ENCODE data around the gene HSPA12A. TPM values are rescaled to one million over a fixed set of nuclear protein-coding genes. Genes with fewer than 3 reads are reported as not detected.

The HSPA12A gene
- total and polyA plus RNA-seq, 9 of the 15 experiments (the other 6 are each of a cell fraction or from before 2014, with no cell fraction given) = 0.01 to 0.18 (median 0.04) TPM; not detected in 4

DNA sequence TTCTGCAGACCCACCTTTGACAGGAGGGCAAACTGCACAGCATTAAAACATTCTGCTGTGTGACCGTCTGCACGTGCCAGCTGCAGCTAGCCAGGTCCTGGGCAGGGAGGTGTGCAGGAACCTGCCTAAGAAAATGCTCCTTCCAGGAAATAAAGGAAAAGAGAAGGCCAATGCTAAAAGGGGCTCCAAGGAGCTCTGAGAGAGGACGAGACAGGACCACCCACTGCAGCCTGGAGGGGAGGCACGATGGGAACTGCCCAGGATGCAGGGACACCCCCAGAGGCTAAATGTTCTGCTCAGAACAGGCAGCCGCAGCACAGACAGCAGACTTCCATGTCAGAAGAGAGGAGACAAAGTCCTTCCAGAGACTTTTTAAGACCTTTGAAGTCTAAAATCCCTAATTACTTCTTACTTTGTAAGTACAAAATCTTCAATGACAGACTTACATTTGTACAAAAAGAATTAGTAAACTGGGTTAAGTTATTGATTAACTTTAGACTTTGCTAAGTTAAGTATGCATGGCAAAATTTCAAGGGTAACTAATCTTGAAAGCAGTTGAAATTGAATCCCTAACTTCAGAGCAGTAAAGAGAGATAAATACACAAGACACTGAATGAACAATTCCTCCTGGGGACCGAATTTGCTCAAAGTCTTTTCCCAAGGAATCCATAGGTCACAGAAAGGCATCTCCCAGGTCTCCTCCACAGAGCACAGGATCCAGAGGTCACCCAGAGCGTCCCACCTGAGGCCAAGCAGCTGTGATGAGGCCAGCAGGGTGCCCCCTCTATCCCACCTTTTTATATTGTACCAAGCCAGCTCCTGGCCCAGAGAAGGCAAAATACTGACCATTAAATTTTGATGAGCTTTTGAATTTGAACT is 21.5 kb downstream of the HSPA12A start:
- peaks cover 0 to 40% of the 10 kb centered on the region in 2 experiments; a peak in 3 of 5 replicates for H3K27me3 ChIP-seq (ENCODE audit: control insufficient read depth in 2 of 2, insufficient read depth in 2 of 2, low read length in 2 of 2)
- intact Hi-C loops (cut with micrococcal nuclease) = no loop called here
- H3K36me3 ChIP-seq (ENCODE audit: control insufficient read depth, insufficient read depth, low read length) = no peaks in the 10 kb centered on the region
- WGBS (ENCODE audit: insufficient coverage, low coverage, missing lambda C conversion rate) = 2% methylated on average over 7 of the region's 7 CpGs
- no peaks in the 10 kb centered on the region for H3K9me3 ChIP-seq (replicated peaks; ENCODE audit: control insufficient read depth, insufficient read depth, low read depth, low read length)
- in situ Hi-C loops (cut with MboI) = no loop called here
- no peak for FAIRE-seq
- no peak overlapping the region for H2AFZ ChIP-seq (ENCODE audit: low read depth, low read length)
- no peak for DNase-seq (ENCODE audit: extremely low read depth in 1 of 4, low spot score in 3 of 4)
- ATAC-seq = no peak
- no peak overlapping the region for H3K27ac ChIP-seq (ENCODE audit: extremely low read depth, low read depth, low read length)
- H3K9me1 ChIP-seq (ENCODE audit: control insufficient read depth, insufficient read depth, low read length) = no peaks in the 10 kb centered on the region
- H3K79me2 ChIP-seq (ENCODE audit: control insufficient read depth, insufficient read depth, low read length) = no peaks in the 10 kb centered on the region
- H3K4me3 ChIP-seq = no peak overlapping the region
- no peak overlapping the region for H3K9ac ChIP-seq (ENCODE audit: insufficient read depth in 1 of 2, low read depth in 2 of 2, low read length in 2 of 2)
- POLR2A ChIA-PET = no interaction called here
- H4K20me1 ChIP-seq (replicated peaks; ENCODE audit: control insufficient read depth, insufficient read depth, low read length) = no peaks in the 10 kb centered on the region
- H3K4me1 ChIP-seq (replicated peaks in 1 of 2; ENCODE audit: control insufficient read depth in 2 of 2, insufficient read depth in 2 of 2, low read length in 2 of 2) = no peaks in the 10 kb centered on the region
- H3K4me2 ChIP-seq (ENCODE audit: insufficient read depth, low read length) = no peak overlapping the region
- BruUV-seq (replicated peaks) = no TSS peak
- CTCF ChIA-PET (ENCODE audit: low intra/inter-chr PET ratio) = no interaction called here
- TF ChIP-seq, protein P1, sequence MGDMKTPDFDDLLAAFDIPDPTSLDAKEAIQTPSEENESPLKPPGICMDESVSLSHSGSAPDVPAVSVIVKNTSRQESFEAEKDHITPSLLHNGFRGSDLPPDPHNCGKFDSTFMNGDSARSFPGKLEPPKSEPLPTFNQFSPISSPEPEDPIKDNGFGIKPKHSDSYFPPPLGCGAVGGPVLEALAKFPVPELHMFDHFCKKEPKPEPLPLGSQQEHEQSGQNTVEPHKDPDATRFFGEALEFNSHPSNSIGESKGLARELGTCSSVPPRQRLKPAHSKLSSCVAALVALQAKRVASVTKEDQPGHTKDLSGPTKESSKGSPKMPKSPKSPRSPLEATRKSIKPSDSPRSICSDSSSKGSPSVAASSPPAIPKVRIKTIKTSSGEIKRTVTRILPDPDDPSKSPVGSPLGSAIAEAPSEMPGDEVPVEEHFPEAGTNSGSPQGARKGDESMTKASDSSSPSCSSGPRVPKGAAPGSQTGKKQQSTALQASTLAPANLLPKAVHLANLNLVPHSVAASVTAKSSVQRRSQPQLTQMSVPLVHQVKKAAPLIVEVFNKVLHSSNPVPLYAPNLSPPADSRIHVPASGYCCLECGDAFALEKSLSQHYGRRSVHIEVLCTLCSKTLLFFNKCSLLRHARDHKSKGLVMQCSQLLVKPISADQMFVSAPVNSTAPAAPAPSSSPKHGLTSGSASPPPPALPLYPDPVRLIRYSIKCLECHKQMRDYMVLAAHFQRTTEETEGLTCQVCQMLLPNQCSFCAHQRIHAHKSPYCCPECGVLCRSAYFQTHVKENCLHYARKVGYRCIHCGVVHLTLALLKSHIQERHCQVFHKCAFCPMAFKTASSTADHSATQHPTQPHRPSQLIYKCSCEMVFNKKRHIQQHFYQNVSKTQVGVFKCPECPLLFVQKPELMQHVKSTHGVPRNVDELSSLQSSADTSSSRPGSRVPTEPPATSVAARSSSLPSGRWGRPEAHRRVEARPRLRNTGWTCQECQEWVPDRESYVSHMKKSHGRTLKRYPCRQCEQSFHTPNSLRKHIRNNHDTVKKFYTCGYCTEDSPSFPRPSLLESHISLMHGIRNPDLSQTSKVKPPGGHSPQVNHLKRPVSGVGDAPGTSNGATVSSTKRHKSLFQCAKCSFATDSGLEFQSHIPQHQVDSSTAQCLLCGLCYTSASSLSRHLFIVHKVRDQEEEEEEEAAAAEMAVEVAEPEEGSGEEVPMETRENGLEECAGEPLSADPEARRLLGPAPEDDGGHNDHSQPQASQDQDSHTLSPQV (IDR thresholded peaks at IDR 0.05) = no peak
- no peak for TF ChIP-seq HDAC3 (IDR thresholded peaks at IDR 0.05; ENCODE audit: borderline replicate concordance, partially characterized antibody)
- TF ChIP-seq, protein P2, sequence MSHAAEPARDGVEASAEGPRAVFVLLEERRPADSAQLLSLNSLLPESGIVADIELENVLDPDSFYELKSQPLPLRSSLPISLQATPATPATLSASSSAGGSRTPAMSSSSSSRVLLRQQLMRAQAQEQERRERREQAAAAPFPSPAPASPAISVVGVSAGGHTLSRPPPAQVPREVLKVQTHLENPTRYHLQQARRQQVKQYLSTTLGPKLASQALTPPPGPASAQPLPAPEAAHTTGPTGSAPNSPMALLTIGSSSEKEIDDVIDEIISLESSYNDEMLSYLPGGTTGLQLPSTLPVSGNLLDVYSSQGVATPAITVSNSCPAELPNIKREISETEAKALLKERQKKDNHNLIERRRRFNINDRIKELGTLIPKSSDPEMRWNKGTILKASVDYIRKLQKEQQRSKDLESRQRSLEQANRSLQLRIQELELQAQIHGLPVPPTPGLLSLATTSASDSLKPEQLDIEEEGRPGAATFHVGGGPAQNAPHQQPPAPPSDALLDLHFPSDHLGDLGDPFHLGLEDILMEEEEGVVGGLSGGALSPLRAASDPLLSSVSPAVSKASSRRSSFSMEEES (CRISPR knock-in tag; IDR thresholded peaks at IDR 0.05) = no peak
- TF ChIP-seq, protein P3, sequence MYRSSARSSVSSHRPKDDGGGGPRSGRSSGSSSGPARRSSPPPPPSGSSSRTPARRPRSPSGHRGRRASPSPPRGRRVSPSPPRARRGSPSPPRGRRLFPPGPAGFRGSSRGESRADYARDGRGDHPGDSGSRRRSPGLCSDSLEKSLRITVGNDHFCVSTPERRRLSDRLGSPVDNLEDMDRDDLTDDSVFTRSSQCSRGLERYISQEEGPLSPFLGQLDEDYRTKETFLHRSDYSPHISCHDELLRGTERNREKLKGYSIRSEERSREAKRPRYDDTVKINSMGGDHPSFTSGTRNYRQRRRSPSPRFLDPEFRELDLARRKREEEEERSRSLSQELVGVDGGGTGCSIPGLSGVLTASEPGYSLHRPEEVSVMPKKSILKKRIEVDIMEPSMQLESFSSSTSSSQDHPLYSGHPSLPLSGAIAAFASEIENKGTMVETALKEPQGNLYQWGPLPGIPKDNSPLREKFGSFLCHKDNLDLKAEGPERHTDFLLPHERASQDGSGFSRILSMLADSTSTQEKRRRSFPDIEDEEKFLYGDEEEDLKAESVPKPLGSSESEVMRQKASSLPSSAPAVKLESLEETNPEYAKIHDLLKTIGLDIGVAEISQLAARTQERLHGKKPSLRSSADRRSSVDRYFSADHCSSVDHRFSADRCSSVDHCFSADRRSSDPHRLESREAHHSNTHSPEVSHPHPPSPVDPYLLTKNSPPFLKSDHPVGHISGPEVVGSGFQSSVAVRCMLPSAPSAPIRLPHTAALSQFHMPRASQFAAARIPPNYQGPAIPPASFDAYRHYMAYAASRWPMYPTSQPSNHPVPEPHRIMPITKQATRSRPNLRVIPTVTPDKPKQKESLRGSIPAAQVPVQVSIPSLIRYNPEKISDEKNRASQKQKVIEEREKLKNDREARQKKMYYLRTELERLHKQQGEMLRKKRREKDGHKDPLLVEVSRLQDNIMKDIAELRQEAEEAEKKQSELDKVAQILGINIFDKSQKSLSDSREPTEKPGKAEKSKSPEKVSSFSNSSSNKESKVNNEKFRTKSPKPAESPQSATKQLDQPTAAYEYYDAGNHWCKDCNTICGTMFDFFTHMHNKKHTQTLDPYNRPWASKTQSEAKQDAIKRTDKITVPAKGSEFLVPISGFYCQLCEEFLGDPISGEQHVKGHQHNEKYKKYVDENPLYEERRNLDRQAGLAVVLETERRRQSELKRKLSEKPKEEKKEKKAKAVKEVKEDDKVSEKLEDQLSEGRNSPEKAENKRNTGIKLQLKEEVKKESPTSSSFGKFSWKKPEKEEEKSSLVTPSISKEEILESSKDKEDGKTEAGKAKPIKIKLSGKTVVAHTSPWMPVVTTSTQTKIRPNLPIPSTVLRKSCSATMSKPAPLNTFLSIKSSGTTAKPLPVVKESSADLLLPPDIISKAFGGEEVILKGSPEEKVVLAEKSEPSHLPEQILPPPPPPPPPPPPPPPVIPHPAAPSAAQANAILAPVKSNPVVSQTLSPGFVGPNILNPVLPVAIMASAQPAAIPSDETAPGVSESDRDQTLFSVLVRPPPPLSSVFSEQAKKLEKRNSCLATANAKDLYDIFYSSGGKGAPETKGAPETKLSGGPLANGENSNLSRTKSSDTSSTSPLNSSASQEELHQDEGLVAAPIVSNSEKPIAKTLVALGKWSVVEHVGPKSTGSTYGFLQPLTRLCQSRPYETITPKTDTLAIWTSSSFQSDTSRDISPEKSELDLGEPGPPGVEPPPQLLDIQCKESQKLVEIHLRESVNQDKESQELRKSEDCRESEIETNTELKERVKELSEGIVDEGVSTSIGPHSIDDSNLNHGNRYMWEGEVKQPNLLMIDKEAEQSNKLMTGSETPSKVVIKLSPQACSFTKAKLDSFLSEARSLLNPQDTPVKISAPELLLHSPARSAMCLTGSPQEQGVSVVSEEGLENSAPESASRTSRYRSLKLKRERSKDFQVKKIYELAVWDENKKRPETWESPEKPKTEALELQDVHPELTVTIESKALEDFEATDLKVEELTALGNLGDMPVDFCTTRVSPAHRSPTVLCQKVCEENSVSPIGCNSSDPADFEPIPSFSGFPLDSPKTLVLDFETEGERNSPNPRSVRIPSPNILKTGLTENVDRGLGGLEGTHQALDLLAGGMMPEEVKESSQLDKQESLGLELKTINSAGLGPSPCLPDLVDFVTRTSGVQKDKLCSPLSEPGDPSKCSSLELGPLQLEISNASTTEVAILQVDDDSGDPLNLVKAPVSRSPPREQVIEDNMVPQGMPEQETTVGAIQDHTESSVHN (IDR thresholded peaks at IDR 0.05; ENCODE audit: borderline replicate concordance in 1 of 2, low read depth in 1 of 2) = no peak
- TF ChIP-seq NUFIP1 (IDR thresholded peaks at IDR 0.05; ENCODE audit: partially characterized antibody) = no peak
- no peak for TF ChIP-seq SREBF2 (CRISPR knock-in tag; IDR thresholded peaks at IDR 0.05)

All from K562 (cell line).